Skeletal muscle tissue (tissue), 4 donors: ENCODE measurements around the gene SIK3. TPM values are rescaled to one million over a fixed set of nuclear protein-coding genes. Genes with fewer than 3 reads are reported as not detected.

Source experiments
- H3K27ac ChIP-seq: one replicate; pipeline ENCODE4 v1.7.0; 2013; ENCODE audit warnings: mild to moderate bottlenecking, low read depth, low read length, inconsistent platforms
- H3K27me3 ChIP-seq, 3 donors: one replicate each; pipeline ENCODE4 v1.7.0; 2013; ENCODE audit warnings: low read length in 3 of 3; ENCODE audit not compliant: control insufficient read depth in 3 of 3, insufficient read depth in 3 of 3
- H3K36me3 ChIP-seq, 3 donors: one replicate each; pipeline ENCODE4 v1.7.0; 2013; ENCODE audit warnings: low read length in 3 of 3; ENCODE audit not compliant: control insufficient read depth in 3 of 3, insufficient read depth in 3 of 3
- H3K4me1 ChIP-seq, 3 donors: one replicate each; pipeline ENCODE4 v1.7.0; 2013; ENCODE audit warnings: low read length in 3 of 3, mild to moderate bottlenecking in 3 of 3; ENCODE audit not compliant: control insufficient read depth in 3 of 3, insufficient read depth in 3 of 3
- H3K4me3 ChIP-seq, 3 donors: one replicate each; pipeline ENCODE4 v1.7.0; 2013; ENCODE audit warnings: low read length in 3 of 3
- H3K9ac ChIP-seq, 3 donors: one replicate each; pipeline ENCODE4 v1.7.0; 2013; ENCODE audit warnings: low read length in 3 of 3, mild to moderate bottlenecking in 3 of 3, moderate library complexity in 2 of 3, low read depth in 1 of 3
- H3K9me3 ChIP-seq, 3 donors: one replicate each; pipeline ENCODE4 v1.7.0; 2013; ENCODE audit warnings: low read length in 3 of 3; ENCODE audit not compliant: control insufficient read depth in 3 of 3
- total RNA-seq: library from RNA; depleted of rRNA; stranded (reverse); fragments of >200 nt; gene quantifications from one replicate; pipeline ENCODE4 v1.2.3, GENCODE V29; 2014
- donor health status: Osteomylitis.

SIK3 gene
- total RNA-seq, 1 donor from 2014 or later, result 21.4 TPM

DNA sequence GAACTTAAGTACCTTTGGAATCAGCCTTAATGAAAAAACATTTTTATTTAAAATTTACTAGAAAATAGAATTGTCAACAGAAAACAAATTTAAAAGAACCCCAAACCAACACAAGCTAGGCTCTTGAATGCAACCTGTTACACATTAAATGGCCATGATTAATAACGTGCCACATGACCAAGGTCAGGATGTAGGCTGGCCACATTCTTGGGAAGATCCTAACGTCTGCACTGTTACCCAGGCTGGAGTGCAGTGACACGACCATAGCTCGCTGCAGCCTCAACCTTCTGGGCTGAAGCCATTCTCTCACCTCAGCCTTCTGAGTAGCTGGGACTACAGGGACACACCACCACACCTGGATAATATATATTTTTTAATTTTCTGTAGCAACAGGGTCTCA is 134.4 kb downstream of the SIK3 start:
- H3K27me3 ChIP-seq, result no peaks in the 10 kb centered on the region
- H3K27ac ChIP-seq, result no peak overlapping the region
- H3K9ac ChIP-seq, result no peak overlapping the region
- H3K4me3 ChIP-seq, result no peak overlapping the region
- no peaks in the 10 kb centered on the region for H3K9me3 ChIP-seq
- H3K36me3 ChIP-seq, result no peaks in the 10 kb centered on the region
- peaks cover 5 to 10% (median 7%) of the 10 kb centered on the region in 3 donors for H3K4me1 ChIP-seq

DNA sequence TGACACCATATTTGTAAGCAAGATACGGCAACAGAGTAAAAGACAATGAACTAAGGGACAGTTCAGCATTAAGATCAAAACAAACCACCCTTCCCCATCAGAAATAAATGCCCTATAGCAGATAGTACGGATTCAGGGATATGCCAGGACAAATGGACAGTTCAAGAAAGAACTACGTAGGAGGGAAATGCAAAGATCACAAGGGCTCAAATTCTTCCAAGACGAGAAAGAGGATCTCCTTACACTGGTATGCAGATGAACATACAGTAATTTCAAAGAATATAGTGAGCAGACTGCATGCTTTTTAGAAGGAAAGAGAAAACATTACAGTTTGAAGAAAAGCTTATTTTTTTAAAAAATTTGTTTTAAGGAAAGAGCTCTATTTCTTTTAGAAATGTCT is 136.1 kb downstream of the SIK3 start:
- H3K9me3 ChIP-seq, result no peaks in the 10 kb centered on the region
- H3K4me3 ChIP-seq, result no peak overlapping the region
- no peak overlapping the region for H3K27ac ChIP-seq
- H3K4me1 ChIP-seq, result peaks cover 3 to 13% (median 11%) of the 10 kb centered on the region in 3 donors
- no peaks in the 10 kb centered on the region for H3K36me3 ChIP-seq
- no peak overlapping the region for H3K9ac ChIP-seq
- H3K27me3 ChIP-seq, result no peaks in the 10 kb centered on the region

DNA sequence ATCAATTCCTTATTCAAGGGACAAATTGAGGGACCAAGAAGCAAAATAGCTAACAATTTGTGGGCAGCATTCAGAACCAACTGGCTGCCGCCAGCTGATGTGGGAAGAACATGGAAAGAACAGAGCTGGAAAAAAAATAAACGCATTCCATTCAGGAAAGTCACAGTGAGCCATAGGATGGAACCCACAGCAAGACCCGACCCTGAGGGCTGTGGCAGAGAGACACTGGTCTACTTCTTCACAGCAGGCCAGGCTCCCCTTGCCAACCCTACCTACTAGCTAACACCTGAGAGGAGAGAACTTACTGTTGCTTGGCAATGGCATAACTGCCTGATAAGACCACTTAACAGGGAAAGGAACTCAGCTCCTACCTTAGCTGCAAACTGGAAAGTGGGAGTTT is 137.3 kb downstream of the SIK3 start:
- H3K4me3 ChIP-seq, result no peak overlapping the region
- peaks cover 4 to 15% (median 13%) of the 10 kb centered on the region in 3 donors for H3K4me1 ChIP-seq
- no peaks in the 10 kb centered on the region for H3K27me3 ChIP-seq

DNA sequence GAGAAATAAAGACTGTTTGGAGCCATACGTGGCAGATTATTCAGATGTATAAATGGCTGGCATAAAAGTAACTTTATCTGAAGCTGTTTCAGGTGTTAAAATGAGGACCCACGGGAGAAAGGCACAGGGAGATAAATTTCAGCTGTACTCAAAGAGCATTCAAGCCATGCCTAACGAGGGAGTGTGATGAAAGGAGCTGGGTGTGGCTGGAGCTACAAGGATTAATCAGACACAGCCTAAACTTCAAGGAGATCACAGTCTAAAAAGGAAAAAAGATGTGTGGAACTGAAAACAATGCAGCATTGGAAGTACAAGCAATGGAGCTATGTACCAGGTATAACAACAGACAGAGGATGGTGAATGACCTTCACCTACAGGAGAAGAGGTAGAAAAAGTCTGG is 140.0 kb downstream of the SIK3 start:
- no peaks in the 10 kb centered on the region for H3K9me3 ChIP-seq
- H3K4me3 ChIP-seq, result no peak overlapping the region
- H3K4me1 ChIP-seq, result peaks cover 10 to 25% (median 19%) of the 10 kb centered on the region in 3 donors
- H3K9ac ChIP-seq, result no peak overlapping the region
- peaks cover 0 to 3% (median 0%) of the 10 kb centered on the region in 3 donors for H3K36me3 ChIP-seq
- no peaks in the 10 kb centered on the region for H3K27me3 ChIP-seq
- no peak overlapping the region for H3K27ac ChIP-seq

More for the DNA sequence above, 137.3 kb downstream of the SIK3 start:
- Histone ChIP-seq H3K9me3 (no peaks in the 10 kb centered on the region), H3K27ac (no peak overlapping the region), H3K9ac (no peak overlapping the region), H3K36me3 (no peaks in the 10 kb centered on the region)

DNA sequence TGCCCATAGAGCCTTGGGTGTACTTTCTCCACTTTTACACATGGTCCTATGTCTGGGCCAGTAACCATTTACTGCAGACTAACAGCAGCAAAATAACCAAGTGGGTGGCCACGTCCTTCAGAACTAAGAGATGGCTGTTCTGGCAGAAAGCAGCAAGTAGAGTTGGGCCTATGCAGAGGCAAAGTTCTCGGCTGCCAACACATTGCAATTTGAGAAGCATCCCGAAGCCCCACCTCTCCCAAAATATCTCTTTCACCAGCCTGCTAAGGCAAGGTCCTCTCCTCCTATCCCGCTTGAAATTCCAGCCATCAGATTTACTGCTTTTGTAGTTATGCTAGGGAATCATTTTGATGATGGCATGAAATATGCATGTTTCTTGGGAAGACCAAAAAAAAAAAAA is 142.3 kb downstream of the SIK3 start:
- Histone ChIP-seq H3K4me1 (peaks cover 10 to 17% (median 16%) of the 10 kb centered on the region in 3 donors), H3K27me3 (no peaks in the 10 kb centered on the region), H3K9me3 (no peaks in the 10 kb centered on the region), H3K4me3 (peak overlapping the region in 1 of 3 donors; percentile 9), H3K27ac (peak overlapping the region; percentile 69), H3K36me3 (peaks cover 0 to 3% (median 0%) of the 10 kb centered on the region in 3 donors), H3K9ac (no peak overlapping the region)

DNA sequence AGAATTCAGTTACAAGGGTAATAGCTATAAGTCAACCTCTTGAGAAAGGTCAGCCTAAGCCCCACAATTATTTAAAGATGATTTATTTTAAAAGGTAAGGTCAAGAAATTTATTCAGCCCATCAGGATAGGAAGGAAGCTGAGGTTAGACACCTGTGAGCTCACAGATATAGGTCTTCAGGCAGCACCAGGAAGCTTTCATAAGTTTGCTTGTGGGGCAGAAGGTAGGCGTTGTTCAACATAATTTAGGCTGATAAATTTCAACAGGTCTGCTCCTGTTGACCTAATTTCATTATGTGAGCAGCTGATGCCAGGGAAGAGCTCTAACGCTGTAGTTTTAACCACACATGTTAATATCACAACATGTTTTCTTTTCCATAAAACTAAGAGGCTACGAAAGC is 142.7 kb downstream of the SIK3 start:
- Histone ChIP-seq H3K9ac (no peak overlapping the region), H3K27me3 (no peaks in the 10 kb centered on the region), H3K27ac (peak overlapping the region; percentile 69), H3K4me3 (peak overlapping the region in 1 of 3 donors; percentile 9), H3K4me1 (peaks cover 10 to 15% (median 15%) of the 10 kb centered on the region in 3 donors), H3K36me3 (peaks cover 0 to 3% (median 0%) of the 10 kb centered on the region in 3 donors), H3K9me3 (no peaks in the 10 kb centered on the region)

DNA sequence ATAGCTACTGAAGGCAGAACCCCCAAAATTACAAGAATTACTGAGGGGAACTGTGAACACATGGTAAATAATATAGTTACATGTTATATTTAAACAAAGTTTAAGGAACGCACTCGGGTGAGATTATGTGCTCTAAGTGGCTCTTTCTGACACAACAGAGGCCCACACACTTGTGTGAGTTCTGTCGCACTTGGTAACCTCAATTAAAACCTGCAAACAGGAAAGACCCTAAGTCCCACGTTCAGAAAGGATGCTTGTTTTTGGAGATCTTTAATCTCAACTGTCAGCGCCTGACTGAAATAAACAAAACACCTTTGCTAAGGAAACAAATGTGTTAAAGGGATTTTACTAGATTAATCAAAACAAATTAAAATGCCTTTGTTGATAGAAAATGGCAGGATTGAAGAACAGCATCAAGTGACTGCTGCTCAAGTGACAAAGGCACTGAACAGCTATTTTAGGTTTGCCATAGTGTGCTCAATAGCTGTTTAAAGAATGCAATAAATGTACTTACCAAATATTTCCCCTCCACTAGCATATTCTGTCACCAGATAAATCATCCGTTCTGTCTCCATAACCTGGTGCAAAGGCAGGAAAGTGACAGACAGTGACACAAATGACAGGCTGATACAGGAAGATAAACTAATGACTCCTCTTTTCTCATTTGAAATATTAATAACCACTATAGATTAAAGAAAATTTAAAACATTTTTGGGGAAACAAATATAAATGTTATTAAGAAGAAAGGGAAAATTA is 144.5 kb downstream of the SIK3 start:
- Histone ChIP-seq H3K4me3 (no peak overlapping the region), H3K9me3 (no peaks in the 10 kb centered on the region), H3K4me1 (peaks cover 10 to 15% (median 15%) of the 10 kb centered on the region in 3 donors), H3K36me3 (peaks cover 0 to 12% (median 0%) of the 10 kb centered on the region in 3 donors), H3K27ac (no peak overlapping the region), H3K9ac (no peak overlapping the region), H3K27me3 (no peaks in the 10 kb centered on the region)

DNA sequence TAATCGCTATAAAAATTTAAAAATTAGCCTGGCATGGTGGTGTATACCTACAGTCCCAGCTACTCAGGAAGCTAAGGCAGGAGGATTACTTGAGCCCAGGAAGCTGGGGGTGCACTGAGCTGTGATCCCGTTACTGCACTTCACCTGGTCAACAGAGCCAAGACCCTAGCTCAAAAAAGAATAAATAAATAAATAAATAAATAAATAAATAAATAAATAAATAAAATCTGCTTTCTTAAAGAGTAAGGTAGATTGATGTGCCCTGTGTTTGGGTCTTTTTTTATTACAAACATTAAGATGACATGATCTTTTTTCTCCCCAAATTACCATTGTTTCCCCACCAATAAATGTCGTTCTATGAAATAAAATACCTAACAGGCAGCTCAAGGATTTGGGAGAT is 146.5 kb downstream of the SIK3 start:
- H3K4me1 ChIP-seq, result peaks cover 7 to 12% (median 9%) of the 10 kb centered on the region in 3 donors
- H3K27me3 ChIP-seq, result no peaks in the 10 kb centered on the region
- H3K4me3 ChIP-seq, result no peak overlapping the region
- peaks cover 0 to 12% (median 0%) of the 10 kb centered on the region in 3 donors for H3K36me3 ChIP-seq
- H3K9ac ChIP-seq, result no peak overlapping the region
- H3K9me3 ChIP-seq, result no peaks in the 10 kb centered on the region
- no peak overlapping the region for H3K27ac ChIP-seq

DNA sequence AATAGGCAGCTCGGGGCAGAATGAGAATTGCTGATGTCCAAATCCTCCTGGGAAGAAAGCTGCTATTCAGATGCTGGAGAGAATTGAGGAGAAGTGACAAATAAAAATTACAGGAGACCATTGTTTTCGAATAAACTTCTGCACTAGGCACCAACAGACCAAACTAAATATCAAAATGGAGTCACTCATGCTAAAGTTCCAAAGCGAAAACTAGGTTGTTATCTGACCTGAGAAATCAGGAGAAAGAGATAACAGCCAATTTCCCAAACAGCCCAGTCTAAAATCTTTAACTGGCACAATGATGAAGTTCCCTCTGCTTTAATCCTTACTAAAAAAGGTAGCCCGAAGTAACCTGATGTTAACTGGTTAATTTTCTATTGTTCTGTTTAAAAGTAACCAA is 148.0 kb downstream of the SIK3 start:
- Histone ChIP-seq H3K27ac (no peak overlapping the region), H3K36me3 (peaks cover 0 to 12% (median 0%) of the 10 kb centered on the region in 3 donors), H3K4me1 (peaks cover 0 to 4% (median 0%) of the 10 kb centered on the region in 3 donors), H3K27me3 (no peaks in the 10 kb centered on the region), H3K9me3 (no peaks in the 10 kb centered on the region), H3K4me3 (no peak overlapping the region), H3K9ac (no peak overlapping the region)

DNA sequence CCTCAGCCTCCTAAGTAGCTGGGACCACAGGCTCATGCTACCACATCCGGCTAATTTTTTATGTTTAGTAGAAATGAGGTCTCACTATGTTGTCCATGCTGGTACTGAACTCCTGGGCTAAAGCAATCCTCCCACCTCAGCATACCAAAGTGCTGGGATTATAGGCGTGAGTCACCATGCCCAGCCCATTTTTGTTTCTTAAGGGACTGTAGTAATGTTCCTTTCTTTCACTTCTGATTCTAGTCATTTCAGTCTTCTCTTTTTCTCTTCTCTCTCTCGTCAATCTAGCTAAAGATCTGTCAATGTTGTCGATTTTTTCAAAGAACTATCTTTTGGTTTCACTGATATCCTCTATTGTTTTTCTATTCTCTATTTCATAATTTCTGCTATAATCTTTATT is 149.8 kb downstream of the SIK3 start:
- Histone ChIP-seq H3K9me3 (no peaks in the 10 kb centered on the region), H3K27me3 (no peaks in the 10 kb centered on the region), H3K4me3 (no peak overlapping the region), H3K9ac (no peak overlapping the region), H3K4me1 (no peaks in the 10 kb centered on the region), H3K36me3 (peaks cover 0 to 12% (median 0%) of the 10 kb centered on the region in 3 donors), H3K27ac (no peak overlapping the region)
